ENCODE measurements around the gene MAP6.

MAP6 gene

GRCh38 chr11:75562048-75562835 is 106.6 kb downstream of the MAP6 start, which contains the start of gene SERPINH1:
Gene SERPINH1, plus strand, starts transcription at chr11:75562253. Its CDS starts 4,097 bp downstream, at chr11:75566350.
- Histone ChIP-seq H3K36me3 (no peaks in the 10 kb centered on the region), H3K27ac (no peak within 1 kb of the TSS), H3K4me3 (ENCODE audit: low read depth in 1 of 2, low read length in 1 of 2) (peak within 1 kb of the TSS; percentile 40 to 58), H3K4me1 (ENCODE audit: control insufficient read depth in 1 of 2, insufficient read depth in 1 of 2, low read depth in 1 of 2, low read length in 1 of 2) (peaks cover 10 to 16% of the 10 kb centered on the region in 2 experiments), H3K9me3 (no peaks in the 10 kb centered on the region), H3K27me3 (peaks cover 54% of the 10 kb centered on the region)
- no peak for TF ChIP-seq CTCF (IDR thresholded peaks at IDR 0.05)

GRCh38 chr11:75561426-75562047 is 107.3 kb downstream of the MAP6 start:
- H3K4me3 ChIP-seq (ENCODE audit: low read depth in 1 of 2, low read length in 1 of 2), result peak overlapping the region in 1 of 2 experiments; percentile 58
- no peaks in the 10 kb centered on the region for H3K9me3 ChIP-seq
- TF ChIP-seq CTCF (IDR thresholded peaks at IDR 0.05), result no peak
- H3K27ac ChIP-seq, result no peak overlapping the region
- H3K27me3 ChIP-seq, result peaks cover 54% of the 10 kb centered on the region
- no peaks in the 10 kb centered on the region for H3K36me3 ChIP-seq
- peaks cover 10 to 16% of the 10 kb centered on the region in 2 experiments for H3K4me1 ChIP-seq (ENCODE audit: control insufficient read depth in 1 of 2, insufficient read depth in 1 of 2, low read depth in 1 of 2, low read length in 1 of 2)

GRCh38 chr11:75560644-75561043 is 108.2 kb downstream of the MAP6 start:
- no peak for TF ChIP-seq CTCF (IDR thresholded peaks at IDR 0.05)
- no peak overlapping the region for H3K4me3 ChIP-seq (ENCODE audit: low read depth in 1 of 2, low read length in 1 of 2)
- no peaks in the 10 kb centered on the region for H3K36me3 ChIP-seq
- no peaks in the 10 kb centered on the region for H3K9me3 ChIP-seq
- no peak overlapping the region for H3K27ac ChIP-seq
- peaks cover 10 to 16% of the 10 kb centered on the region in 2 experiments for H3K4me1 ChIP-seq (ENCODE audit: control insufficient read depth in 1 of 2, insufficient read depth in 1 of 2, low read depth in 1 of 2, low read length in 1 of 2)
- peaks cover 54% of the 10 kb centered on the region for H3K27me3 ChIP-seq

- no peak overlapping the region for H3K27ac ChIP-seq
- no peak for TF ChIP-seq CTCF (IDR thresholded peaks at IDR 0.05)
- H3K4me3 ChIP-seq (ENCODE audit: low read depth in 1 of 2, low read length in 1 of 2), result no peak overlapping the region
- peaks cover 10 to 16% of the 10 kb centered on the region in 2 experiments for H3K4me1 ChIP-seq (ENCODE audit: control insufficient read depth in 1 of 2, insufficient read depth in 1 of 2, low read depth in 1 of 2, low read length in 1 of 2)
- peaks cover 50% of the 10 kb centered on the region for H3K27me3 ChIP-seq
- H3K9me3 ChIP-seq, result no peaks in the 10 kb centered on the region
- no peaks in the 10 kb centered on the region for H3K36me3 ChIP-seq
These were observed 109.6 kb downstream of the MAP6 start for GRCh38 chr11:75558939-75559843.
